UCSD-AML1 (cell line): ENCODE data around the gene TBL2.
"Not testable (repeated sequence)": the region's sequence is repeated elsewhere in the genome, so short reads cannot be mapped to it uniquely, and the experiment has no call there.

ENCODE experiments used
- DNase-seq: peaks from one replicate; lab custom pipeline; 2025; ENCODE audit not compliant: unreplicated experiment; lab: John Stamatoyannopoulos, UW

TBL2 gene

GRCh38 chr7:73606801-73607691, 28.7 kb upstream of the TBL2 start:
- DNase-seq, result peak; percentile 26

- no peak for DNase-seq
Measured at GRCh38 chr7:73605601-73606220, 27.3 kb upstream of the TBL2 start.

GRCh38 chr7:73602721-73603651, 24.6 kb upstream of the TBL2 start:
- no peak for DNase-seq

- DNase-seq, result no peak
Measured at GRCh38 chr7:73599916-73600315, 21.5 kb upstream of the TBL2 start.

- no peak for DNase-seq
Measured at GRCh38 chr7:73599151-73599882, 20.9 kb upstream of the TBL2 start.

GRCh38 chr7:73597978-73598782, 19.8 kb upstream of the TBL2 start:
- no peak for DNase-seq

GRCh38 chr7:73596191-73597065, 18.0 kb upstream of the TBL2 start:
- DNase-seq, result no peak

GRCh38 chr7:73595358-73595757, 17.0 kb upstream of the TBL2 start:
- DNase-seq, result no peak

GRCh38 chr7:73593207-73594045, 15.0 kb upstream of the TBL2 start:
- DNase-seq, result no peak

GRCh38 chr7:73586911-73587310, 8.5 kb upstream of the TBL2 start:
- DNase-seq, result no peak

- DNase-seq, result no peak
Measured at GRCh38 chr7:73585196-73585595, 6.8 kb upstream of the TBL2 start.

GRCh38 chr7:73582664-73583202, 4.4 kb upstream of the TBL2 start:
- DNase-seq, result no peak

GRCh38 chr7:73581006-73581405, 2.6 kb upstream of the TBL2 start:
- DNase-seq, result not testable (repeated sequence)

GRCh38 chr7:73577627-73578341, 595 bp downstream of the TBL2 start:
- DNase-seq, result no peak

- DNase-seq, result no peak
Measured at GRCh38 chr7:73573791-73574190, 4.6 kb downstream of the TBL2 start.

- no peak for DNase-seq
Measured at GRCh38 chr7:73573276-73573675, 5.1 kb downstream of the TBL2 start.

- DNase-seq, result no peak
Measured at GRCh38 chr7:73572767-73573186, 5.6 kb downstream of the TBL2 start.
